HG03432 (cell line): ENCODE measurements around the gene ZMYND11.
A peak's percentile ranks its signal among the peaks of the same experiment; 100 is the strongest.
"Not testable (repeated sequence)": the region's sequence is repeated elsewhere in the genome, so short reads cannot be mapped to it uniquely, and the experiment has no call there.

Experiments
- ATAC-seq: cut with Tn5 transposase; IDR thresholded peaks from one replicate; pipeline ENCODE4 v1.9.1; 2021; ENCODE audit warnings: mild to moderate bottlenecking, moderate library complexity; ENCODE audit not compliant: unreplicated experiment

Gene ZMYND11

DNA sequence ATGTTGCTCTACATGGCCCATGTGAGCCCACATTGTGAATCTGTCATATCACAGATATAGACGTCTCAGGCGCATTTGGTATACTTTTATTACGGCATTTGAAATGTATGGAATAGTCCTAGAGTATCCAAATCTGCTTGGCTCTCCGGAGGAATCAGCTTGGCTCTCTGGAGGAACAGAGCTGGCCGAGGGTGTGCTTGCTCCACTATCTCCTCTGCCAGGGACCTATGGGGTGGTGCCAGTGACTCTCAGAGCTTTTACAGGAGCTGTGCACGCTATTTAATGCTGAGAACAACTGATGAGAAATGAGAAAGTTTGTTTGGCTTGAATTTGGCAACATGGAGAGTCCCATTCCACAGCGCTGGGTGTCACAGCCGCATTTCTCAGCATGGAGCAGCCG lies 144.0 kb downstream of the ZMYND11 start:
- no peak for ATAC-seq

DNA sequence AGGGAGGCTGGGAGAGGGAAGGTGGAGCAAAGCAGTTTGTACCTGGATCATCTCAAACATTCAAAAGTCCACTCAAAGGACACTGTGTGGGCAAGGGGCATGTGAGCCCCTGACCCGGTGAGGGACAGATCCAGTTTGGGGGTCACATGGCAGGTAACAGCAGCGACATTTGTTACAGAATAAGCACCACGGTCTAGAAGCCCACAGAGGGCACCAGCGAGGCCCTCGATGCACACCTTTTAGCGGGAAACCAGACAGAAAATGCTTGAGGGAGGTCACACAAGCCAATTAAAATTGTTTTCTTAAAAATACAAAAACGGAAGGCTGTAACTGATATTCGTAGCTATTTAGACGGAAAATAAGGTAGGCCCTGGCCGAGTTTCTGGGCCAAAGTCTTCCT lies 144.4 kb downstream of the ZMYND11 start:
- ATAC-seq: no peak

DNA sequence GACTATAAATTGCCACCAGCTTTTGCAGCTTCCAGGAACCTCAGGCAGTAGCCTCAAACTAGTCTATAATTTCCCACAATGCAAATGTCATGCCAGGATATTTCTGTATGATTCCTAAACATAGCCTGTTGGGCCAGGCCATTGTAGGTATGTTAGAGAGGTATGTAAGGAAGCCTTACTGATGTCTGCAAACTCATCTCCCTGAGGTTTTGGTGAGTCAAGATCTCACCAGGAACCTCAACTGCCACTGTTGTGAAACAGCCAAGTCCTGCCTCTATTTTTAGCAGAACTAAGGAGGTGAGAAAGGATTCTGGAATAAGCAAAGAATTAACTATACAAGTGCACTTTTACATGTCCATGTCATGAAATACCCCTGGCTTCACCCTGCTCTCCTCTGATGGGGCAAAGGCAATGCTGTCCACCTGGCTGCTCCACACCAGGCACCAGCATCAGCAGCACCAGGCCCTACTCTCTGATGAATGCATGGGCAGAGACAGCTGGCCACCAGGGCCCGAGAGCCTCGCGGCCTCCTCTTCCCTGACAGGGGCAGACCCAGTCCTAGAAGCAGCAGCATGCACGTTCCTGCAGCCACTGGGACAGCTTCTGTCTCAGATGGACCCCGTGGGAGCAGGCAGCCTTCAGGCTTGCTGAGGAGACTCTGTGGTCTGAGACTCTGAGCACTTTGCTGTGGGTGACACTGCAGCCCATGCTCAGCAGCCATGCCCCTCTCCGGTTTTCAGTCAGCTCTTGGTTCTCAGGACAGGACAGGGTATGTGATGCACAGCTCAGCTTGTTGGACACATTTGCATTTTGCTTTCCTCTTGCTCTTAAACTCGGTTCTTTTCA lies 147.3 kb downstream of the ZMYND11 start:
- peak; percentile 34 for ATAC-seq

DNA sequence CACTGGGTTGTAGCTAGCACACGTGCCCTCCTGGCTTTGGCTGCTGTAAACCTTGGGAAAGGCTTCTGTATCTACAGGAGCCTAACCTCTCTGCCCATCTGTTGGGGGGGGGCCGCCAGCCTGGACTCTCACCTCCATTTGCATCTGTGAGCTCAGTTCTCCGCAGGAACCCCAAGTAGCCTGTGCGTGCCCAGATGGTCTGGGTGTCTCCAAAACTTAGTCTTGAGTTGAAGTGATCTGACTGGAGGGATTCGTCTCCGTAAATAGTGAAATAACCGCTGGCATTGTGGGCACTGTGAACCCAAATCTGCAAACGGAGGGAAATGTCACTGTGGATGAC lies 147.9 kb downstream of the ZMYND11 start:
- no peak for ATAC-seq

DNA sequence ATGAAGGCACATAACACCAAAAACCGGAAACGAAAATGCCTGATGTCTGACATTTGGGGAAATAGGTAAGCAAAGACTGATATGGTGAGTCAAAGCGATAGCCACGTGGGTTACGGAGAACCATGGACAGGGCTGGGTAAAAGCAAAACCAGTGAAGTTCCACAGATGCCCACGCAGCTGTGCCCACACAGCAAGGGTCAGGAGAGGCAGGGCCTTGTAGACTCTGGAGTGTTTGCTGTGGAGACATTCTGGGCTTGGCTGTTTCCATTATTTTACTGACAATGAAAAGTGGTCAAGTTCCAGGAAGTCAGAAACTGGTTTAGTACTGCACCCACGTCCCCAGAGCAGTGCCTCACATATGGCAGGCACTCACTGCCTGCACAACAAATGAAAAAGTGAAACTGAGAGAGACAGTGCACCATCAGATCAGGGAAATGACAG lies 148.7 kb downstream of the ZMYND11 start:
- ATAC-seq: peak; percentile 88

DNA sequence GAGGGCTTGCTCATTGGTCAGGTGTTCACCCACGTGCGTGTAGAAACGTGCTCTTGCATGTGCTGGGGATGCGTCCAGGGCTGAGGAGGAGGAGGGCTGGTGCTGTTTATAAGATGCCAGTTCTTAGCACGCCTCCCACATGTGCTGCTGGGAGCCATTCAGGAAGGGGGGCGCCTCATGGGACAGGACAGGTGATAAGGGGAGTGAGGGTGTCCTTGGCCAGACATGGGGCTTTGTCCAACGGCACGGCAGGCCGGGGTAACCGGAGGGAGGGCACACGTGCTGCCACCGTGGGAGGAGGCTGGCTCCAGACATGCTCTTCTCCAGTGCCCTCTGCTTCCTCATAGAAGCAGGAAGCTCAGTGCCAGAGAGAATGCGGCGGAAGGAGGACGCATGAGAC lies 150.0 kb downstream of the ZMYND11 start:
- no peak for ATAC-seq

DNA sequence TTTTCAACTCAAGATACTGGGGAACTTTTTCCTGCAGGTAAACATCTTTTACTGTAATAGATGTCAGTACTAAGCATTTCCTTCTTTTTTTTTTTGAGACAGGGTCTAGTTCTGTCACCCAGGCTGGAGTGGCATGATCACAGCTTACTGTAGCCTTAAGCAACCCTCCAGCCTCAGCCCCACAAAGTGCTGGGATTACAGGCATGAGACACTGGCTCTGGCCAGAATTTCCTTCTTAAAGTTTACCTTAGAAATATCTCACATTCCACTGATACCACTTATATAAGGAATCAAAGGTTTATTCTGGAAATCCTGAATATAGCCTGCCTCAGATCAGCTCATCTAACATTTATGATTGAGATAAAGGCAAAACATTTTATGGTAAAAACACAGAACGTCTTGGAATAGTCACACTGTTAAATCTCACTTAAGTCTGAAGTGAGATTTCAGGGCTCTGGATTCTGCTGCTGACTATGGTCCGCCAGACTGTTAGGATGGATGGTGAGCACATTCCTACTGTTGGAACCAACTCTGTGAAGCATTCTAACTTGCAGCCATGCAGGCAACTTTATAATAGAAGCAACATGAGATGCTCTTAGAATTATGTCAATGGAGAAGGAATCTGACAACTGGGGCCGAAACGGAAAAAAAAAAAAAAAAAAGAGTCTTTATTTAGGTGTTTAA lies 151.9 kb downstream of the ZMYND11 start:
- ATAC-seq: no peak

DNA sequence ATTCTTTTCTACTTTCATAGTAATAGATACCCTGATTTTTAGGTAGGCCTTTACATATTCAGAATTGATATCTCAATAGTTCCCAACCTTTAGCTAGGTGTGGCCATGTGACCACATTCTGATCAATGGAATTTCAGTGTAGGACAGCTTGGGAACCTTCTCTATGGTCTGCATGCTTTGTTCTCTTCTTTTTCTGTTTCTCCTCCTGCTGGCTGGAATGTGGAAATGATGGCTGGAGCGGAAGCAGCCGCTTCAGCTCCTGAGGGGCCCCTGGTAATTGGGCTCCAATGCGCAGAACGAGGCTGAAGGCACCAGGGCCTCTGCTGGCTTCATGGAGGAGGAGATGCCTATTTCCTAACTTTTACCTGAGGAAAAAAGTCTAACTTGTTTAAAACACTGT lies 152.6 kb downstream of the ZMYND11 start:
- no peak for ATAC-seq

DNA sequence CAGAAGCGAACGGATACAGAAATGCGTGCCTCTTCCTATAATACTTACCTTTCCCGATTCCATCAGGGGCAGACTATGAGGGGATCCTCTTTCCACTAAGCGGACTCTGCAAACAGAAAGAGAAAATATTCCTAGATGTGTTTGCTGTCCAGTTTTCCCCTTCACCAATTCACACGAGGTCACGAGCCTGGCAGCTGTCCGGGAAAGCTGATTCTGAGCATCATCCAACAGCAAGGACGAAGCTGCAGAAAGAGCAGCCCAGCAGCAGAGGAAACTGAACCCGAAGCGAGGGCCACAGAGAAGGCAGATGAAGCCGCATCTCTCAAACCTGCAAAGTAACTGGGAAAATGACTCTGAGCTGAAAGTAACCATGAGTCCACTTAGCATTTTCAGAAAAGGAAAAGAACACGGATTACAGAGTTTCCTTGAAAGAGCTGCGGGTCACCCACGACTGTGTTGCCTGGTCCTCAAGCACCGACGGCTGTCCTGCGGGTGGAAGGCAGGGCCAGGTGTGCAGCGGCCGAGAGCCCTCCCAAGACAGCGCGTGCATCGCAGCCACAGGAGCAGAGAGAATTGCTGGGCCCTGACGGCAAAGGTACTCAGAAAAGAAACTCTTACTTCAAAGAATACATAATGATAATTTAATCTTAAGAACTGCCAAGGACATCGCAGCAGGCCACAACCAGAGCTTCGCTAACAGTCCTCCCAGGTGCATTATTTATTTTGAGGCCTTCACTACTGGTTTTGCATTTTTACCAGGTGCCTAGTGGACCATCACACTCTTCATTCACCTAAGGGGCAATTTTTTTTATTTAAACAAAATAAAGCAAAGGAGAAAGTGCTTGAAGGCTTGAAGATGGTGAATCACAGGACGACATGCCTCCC lies 153.3 kb downstream of the ZMYND11 start:
- no peak for ATAC-seq

DNA sequence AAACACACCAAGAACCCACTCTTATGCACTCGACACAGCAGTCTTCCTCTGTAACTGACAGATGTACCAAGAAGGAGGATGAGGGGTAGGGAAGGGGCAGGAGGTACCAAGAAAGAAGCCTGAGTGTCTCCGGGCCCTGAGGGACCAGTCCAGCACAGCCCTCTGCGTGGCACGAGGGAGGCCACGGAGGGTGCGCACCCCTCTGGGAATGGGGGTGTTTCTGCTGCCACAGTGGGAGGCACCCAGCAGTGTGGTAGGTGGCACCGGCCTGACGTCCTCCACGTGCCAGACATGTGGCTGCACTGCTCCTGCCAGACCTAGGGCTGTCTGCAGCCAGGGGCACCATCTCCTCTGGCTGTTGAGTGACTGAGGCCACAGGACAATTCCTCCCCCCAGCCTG lies 154.3 kb downstream of the ZMYND11 start:
- ATAC-seq: no peak

DNA sequence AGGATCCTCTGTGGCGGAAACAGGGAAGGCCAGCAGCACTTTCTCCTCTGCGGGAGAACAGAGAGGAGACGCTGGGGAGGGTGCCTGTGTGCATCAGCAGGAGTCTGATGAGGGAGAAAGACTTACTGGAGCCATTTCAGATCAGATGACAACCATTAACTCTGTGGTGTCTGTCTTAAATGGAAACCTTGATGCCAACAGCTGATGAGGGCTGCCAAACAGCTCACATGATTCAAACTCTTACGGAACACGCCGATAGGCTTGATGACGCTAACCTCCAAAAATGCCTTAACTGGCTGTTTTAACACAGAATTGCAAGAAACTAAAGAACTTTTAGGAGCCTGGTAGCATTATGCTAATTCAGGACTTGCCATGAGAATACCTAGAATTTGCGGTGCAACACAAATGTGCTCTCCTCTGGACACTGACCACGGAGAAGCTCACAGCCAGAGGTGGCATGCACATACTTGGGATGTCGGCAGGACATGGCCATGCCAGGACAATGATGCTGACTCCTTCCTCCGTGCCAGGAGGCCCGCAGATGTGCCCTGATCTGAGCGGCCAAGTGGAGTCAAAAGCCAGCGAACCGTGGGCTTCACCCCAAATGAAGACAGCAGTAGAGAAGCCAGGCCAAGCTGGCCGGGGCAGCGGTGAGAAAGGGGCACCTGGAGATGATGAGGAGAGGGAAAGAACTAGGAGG lies 154.9 kb downstream of the ZMYND11 start:
- no peak for ATAC-seq

DNA sequence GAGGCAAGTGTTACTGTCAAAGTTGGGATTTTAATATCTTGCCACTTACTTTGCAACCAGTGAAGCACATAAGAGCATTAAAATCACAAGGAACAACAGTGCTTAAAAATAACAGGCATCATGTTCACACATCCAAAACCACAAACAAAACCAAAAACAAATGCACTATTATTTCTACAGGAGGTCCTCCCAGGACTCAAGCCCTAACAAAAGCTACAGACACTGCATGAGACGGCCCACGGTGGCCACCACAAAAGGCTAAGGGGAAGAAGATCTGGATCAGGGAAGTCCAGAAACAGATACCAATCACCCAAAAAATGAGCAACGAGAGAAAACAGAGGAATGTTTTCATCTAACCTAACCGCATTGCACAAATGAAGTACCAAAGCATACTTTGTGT lies 158.4 kb downstream of the ZMYND11 start:
- no peak for ATAC-seq

DNA sequence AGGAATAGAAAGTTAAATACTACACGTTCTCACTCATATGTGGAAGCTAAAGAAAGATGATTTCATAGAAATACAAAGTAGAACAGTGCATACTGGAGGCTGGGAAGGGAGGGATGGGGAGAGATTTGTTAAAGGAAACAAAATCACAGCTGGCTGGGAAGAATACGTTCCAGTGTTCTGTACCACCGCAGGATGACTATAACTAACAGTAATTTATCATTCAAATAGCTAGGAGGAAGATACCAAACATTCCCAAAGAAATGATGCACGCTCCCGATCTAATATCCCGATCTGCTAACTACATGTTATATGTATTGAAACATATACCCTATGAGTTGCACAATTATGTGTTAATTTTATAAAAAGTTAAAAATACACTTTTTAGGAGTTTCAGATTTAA lies 162.3 kb downstream of the ZMYND11 start:
- ATAC-seq: no peak

DNA sequence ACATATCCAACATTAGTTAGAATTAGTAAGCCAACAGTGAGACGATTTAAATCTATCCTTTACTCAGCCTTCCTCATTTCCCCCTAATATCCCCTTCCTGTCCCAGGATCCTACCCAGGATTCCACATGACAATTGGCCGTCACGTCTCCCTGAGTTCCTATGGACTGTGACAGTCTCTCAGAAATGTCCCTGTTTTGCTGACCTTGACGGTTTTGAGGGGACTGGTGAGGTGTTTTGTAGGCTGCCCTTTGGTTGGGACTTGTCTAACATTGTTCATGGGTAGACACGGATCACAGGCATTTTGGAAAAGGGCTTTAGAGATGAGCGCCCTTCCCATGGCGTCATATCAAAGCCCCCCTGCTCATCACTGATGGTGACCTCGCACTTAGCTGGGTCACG lies 162.8 kb downstream of the ZMYND11 start:
- no peak for ATAC-seq

DNA sequence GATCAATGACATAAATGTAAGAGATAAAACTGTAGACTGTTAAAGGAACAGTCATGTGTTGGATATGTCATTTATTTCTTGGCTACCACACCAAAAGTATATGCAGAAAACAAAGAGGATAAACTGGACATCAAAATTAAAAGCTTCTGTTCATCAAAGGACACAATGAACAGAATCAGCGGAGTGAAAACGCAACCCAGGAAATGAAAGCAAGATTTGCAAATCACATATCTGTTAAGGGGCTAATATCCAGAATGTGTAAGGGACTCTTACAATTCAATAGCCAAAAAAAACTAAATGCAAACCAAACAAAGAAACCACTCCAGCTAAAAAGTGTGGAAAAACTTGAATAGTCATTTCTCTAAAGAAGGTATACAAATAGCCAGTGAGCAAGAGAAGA lies 164.3 kb downstream of the ZMYND11 start:
- peak; percentile 52 for ATAC-seq

DNA sequence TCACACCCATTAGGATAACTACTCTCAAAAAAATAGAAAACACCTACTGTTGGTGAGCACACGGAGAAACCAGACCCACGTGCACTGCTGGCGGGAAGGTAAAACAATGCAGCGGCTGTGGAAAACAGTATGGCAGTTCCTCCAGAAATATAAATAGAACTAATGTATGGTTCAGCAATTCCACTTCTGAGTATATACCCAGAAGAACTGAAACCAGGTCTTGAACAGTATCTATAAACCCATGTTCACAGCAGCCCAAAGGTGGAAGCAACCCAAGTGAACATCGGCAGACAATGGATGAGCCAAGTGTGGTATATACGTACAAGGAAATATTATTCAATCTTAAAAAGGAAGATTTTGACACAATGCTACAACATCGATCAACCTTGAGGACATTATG lies 164.7 kb downstream of the ZMYND11 start:
- ATAC-seq: peak; percentile 60

DNA sequence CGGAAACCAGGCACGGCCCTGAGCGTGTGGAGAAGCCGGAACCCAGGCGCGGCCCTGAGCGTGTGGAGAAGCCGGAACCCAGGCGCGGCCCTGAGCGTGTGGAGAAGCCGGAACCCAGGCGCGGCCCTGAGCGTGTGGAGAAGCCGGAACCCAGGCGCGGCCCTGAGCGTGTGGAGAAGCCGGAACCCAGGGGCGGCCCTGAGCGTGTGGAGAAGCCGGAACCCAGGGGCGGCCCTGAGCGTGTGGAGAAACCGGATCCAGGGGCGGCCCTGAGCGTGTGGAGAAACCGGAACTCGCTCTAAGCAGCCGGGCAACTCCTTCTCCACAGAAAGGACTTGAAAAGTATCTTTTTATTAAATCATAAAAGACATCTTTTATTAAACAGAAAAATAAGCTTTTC lies 165.3 kb downstream of the ZMYND11 start:
- not testable (repeated sequence) for ATAC-seq

DNA sequence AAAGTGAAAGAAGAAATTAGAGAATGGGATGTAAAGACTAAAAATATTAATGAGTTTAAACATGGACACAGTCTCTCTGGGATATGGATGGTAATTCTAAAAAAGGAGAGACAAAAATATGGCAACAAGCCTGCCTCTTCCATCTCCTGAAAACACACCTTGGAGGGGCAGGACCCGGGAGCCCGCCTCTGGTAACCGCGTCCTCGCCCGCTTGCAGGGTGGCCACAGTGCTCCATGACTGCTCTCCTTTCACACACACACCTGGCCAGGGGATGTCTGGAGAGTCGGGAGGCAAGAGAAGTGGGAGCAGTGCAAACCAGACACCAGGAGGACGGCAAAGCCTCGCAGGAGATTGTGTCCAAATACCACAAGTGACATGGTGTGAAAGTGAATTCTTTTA lies 166.3 kb downstream of the ZMYND11 start:
- ATAC-seq: no peak
